ENCODE measurements around the gene PRKAG2.

The PRKAG2 gene

DNA sequence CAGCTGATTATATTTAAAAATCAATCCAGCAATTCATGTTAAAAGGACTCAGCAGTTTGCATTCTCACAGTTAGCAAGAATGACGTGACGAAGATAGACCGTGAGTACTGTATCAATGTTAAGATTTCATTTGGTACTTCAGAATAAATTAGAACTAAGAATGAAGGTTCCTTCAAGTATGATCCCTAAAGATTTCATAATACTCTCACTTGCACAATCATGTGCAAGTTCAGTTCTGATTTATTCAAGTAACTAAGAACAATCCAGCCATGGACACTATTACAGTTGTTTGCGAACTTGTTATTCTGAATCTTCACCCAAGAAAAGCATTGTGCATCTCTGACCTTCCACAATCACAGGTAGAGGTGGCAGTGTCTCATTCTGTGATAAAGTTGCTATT lies 365.0 kb downstream of the PRKAG2 start:
- DNase-seq (ENCODE audit: low read depth, low spot score), result no peak
- H3K9ac ChIP-seq (ENCODE audit: insufficient read length), result no peak overlapping the region
- H3K4me3 ChIP-seq, result no peak overlapping the region
- H3K27ac ChIP-seq, result no peak overlapping the region
- peaks cover 44% of the 10 kb centered on the region for H3K36me3 ChIP-seq (ENCODE audit: insufficient read depth, low read length)
- TF ChIP-seq POLR2AphosphoS5 (IDR thresholded peaks at IDR 0.05; ENCODE audit: borderline replicate concordance, low read depth, low read length), result no peak
- no peak for TF ChIP-seq FOXP2 (optimal IDR thresholded peaks at IDR 0.05; ENCODE audit: control extremely low read depth, extremely low read length, insufficient read depth)
- no peak for TF ChIP-seq EZH2 (IDR thresholded peaks at IDR 0.05)
- peaks cover 28% of the 10 kb centered on the region; the same call in 1 of the 2 replicates for H3K9me3 ChIP-seq (ENCODE audit: low read depth, low read length)

GRCh38 chr7:151511270-151511669 lies 365.6 kb downstream of the PRKAG2 start:
- Histone ChIP-seq H3K27ac (no peak overlapping the region), H3K4me3 (no peak overlapping the region), H3K36me3 (ENCODE audit: insufficient read depth, low read length) (peaks cover 40% of the 10 kb centered on the region), H3K9me3 (ENCODE audit: low read depth, low read length) (peaks cover 28% of the 10 kb centered on the region; the same call in 1 of the 2 replicates), H3K9ac (ENCODE audit: insufficient read length) (no peak overlapping the region)
- no peak for DNase-seq (ENCODE audit: low read depth, low spot score)
- no peak for TF ChIP-seq EZH2 (IDR thresholded peaks at IDR 0.05)
- TF ChIP-seq FOXP2 (optimal IDR thresholded peaks at IDR 0.05; ENCODE audit: control extremely low read depth, extremely low read length, insufficient read depth), result no peak
- TF ChIP-seq POLR2AphosphoS5 (IDR thresholded peaks at IDR 0.05; ENCODE audit: borderline replicate concordance, low read depth, low read length), result no peak

DNA sequence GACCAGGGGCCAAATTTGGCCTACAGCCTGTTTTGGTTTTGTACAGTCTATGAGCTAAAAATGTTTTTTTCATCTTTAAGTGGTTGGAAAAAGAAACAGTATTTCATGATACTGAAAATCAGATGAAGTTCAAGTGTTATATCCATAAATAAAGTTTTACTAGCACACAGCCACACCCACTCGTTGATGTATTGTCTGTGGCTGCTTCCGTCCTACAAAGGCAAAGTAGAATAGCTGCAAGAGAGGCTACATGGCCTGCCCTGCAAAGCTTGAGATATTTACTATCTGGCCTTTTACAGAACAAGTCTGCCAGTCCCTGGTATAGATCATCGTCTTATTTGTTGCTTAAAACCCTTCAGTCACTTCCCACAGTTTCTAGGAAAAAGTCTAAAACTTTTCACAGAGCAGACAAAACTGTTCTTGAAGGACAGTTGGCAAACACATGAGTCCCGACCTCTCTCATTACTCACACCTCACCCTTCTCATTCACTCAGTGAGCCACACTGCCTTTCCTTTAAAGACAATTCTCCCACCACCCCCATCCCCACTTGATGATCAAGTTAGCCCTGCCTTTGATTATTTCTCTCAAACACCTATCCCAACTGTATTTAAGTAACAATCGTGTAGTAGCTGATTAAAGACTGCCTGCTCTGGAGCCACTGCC lies 367.1 kb downstream of the PRKAG2 start:
- Histone ChIP-seq H3K9me3 (ENCODE audit: low read depth, low read length) (peaks cover 20% of the 10 kb centered on the region; the same call in 1 of the 2 replicates), H3K36me3 (ENCODE audit: insufficient read depth, low read length) (peaks cover 25% of the 10 kb centered on the region), H3K4me3 (no peak overlapping the region), H3K9ac (ENCODE audit: insufficient read length) (no peak overlapping the region), H3K27ac (no peak overlapping the region)
- TF ChIP-seq FOXP2 (optimal IDR thresholded peaks at IDR 0.05; ENCODE audit: control extremely low read depth, extremely low read length, insufficient read depth) (no peak), POLR2AphosphoS5 (IDR thresholded peaks at IDR 0.05; ENCODE audit: borderline replicate concordance, low read depth, low read length) (no peak), EZH2 (IDR thresholded peaks at IDR 0.05) (no peak)
- DNase-seq (ENCODE audit: low read depth, low spot score), result no peak

DNA sequence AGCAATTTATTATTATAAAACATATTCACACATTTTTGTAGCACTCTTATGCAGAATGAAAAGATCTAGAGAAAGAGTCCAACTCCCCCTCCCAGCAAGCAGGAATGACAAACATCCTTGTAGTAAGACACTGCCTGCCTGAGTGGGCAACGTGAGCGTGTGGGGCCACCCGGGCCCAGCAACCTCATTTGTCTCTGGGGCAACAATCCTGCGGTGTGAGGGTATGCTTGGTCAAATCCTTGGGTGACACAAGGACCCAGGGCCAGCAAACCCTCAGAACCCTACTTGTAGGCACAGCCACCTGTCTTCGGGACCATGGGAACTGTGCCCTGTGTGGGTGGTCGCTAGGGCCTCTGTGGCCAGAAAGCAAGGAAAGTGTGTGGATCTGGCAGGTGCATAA lies 367.9 kb downstream of the PRKAG2 start:
- Histone ChIP-seq H3K27ac (no peak overlapping the region), H3K9ac (ENCODE audit: insufficient read length) (no peak overlapping the region), H3K4me3 (no peak overlapping the region), H3K9me3 (ENCODE audit: low read depth, low read length) (peaks cover 15% of the 10 kb centered on the region; the same call in 1 of the 2 replicates), H3K36me3 (ENCODE audit: insufficient read depth, low read length) (peaks cover 18% of the 10 kb centered on the region)
- no peak for DNase-seq (ENCODE audit: low read depth, low spot score)
- TF ChIP-seq POLR2AphosphoS5 (IDR thresholded peaks at IDR 0.05; ENCODE audit: borderline replicate concordance, low read depth, low read length) (no peak), EZH2 (IDR thresholded peaks at IDR 0.05) (no peak), FOXP2 (optimal IDR thresholded peaks at IDR 0.05; ENCODE audit: control extremely low read depth, extremely low read length, insufficient read depth) (no peak)

GRCh38 chr7:151507806-151508205 lies 369.1 kb downstream of the PRKAG2 start:
- Histone ChIP-seq H3K4me3 (no peak overlapping the region), H3K27ac (no peak overlapping the region), H3K36me3 (ENCODE audit: insufficient read depth, low read length) (peaks cover 6% of the 10 kb centered on the region), H3K9me3 (ENCODE audit: low read depth, low read length) (peaks cover 8% of the 10 kb centered on the region; the same call in 1 of the 2 replicates), H3K9ac (ENCODE audit: insufficient read length) (no peak overlapping the region)
- DNase-seq (ENCODE audit: low read depth, low spot score), result no peak
- TF ChIP-seq FOXP2 (optimal IDR thresholded peaks at IDR 0.05; ENCODE audit: control extremely low read depth, extremely low read length, insufficient read depth) (no peak), EZH2 (IDR thresholded peaks at IDR 0.05) (no peak), POLR2AphosphoS5 (IDR thresholded peaks at IDR 0.05; ENCODE audit: borderline replicate concordance, low read depth, low read length) (no peak)

GRCh38 chr7:151506901-151507382 lies 370.0 kb downstream of the PRKAG2 start:
- no peak for TF ChIP-seq POLR2AphosphoS5 (IDR thresholded peaks at IDR 0.05; ENCODE audit: borderline replicate concordance, low read depth, low read length)
- no peak for TF ChIP-seq EZH2 (IDR thresholded peaks at IDR 0.05)
- no peak for TF ChIP-seq FOXP2 (optimal IDR thresholded peaks at IDR 0.05; ENCODE audit: control extremely low read depth, extremely low read length, insufficient read depth)
- Histone ChIP-seq H3K36me3 (ENCODE audit: insufficient read depth, low read length) (peaks cover 4% of the 10 kb centered on the region; the same call in 1 of the 2 replicates), H3K9me3 (ENCODE audit: low read depth, low read length) (peaks cover 5% of the 10 kb centered on the region; the same call in 1 of the 2 replicates), H3K27ac (no peak overlapping the region), H3K9ac (ENCODE audit: insufficient read length) (no peak overlapping the region), H3K4me3 (no peak overlapping the region)
- DNase-seq (ENCODE audit: low read depth, low spot score), result no peak

Measured in SK-N-MC (cell line).